ENCODE results near the gene SLC25A6.
"Not testable (repeated sequence)": the region's sequence is repeated elsewhere in the genome, so short reads cannot be mapped to it uniquely, and the experiment has no call there.

SLC25A6 gene

DNA sequence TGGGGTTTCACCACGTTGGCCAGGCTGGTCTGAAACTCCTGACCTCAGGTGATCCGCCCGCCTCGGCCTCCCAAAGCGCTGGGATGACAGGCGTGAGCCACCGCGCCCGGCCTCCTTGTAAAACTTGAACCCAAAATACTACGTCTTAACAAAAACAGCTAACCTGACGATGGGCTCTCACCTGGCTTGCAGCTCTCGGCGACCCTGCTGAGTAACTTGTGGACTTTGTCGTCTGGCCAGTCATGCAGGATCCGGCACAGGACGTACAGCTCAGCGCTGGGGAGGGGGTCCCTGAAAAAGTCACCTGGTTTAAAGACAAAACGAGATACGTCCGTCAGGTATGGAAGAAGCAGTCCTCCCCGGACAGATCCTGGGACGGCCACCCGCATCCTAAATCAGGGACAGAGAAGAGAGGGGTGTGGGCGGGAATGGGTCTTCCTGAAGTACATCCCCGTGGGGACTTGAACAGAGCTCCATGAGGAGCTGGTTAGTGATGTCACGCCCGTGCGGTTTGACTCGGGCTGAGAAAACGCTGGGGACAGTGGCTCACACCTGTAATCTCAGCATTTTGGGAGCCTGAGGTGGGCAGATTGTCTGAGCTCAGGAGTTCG lies 20.7 kb upstream of the SLC25A6 start:
- DNase-seq = no peak

- no peak for DNase-seq
Observed at GRCh38 chrX:1411326-1411725, 19.4 kb upstream of the SLC25A6 start.

DNA sequence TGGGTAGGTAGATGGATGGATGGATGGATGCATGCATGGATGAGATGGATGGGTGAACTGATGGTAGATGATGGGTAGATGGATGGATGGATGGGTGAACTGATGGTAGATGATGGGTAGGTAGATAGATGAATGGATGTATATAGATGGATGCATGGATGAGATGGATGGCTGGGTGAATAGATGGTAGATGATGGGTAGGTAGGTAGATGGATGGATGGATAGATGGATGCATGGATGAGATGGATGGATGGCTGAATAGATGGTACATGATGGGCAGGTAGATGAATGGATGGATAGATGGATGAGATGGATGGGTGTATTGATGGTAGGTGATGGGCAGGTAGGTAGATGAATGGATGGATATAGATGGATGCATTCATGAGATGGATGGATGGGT lies 15.1 kb upstream of the SLC25A6 start:
- no peak for DNase-seq

DNA sequence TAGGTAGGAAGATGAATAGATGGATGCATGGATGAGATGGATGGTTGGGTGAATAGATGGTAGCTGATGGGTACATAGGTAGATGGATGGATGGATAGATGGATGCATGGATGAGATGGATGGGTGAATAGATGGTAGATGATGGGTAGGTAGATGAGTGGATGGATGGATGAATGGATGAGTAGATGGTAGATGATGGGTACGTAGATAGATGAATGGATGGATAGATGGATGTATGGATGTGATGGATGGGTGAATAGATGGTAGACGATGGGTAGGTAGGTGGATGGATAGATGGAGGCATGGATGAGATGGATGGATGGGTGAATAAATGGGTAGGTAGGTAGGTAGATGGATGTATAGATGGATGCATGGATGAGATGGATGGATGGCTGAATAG lies 13.9 kb upstream of the SLC25A6 start:
- DNase-seq = not testable (repeated sequence)

- DNase-seq = not testable (repeated sequence)
Observed at GRCh38 chrX:1403867-1404266, 12.0 kb upstream of the SLC25A6 start.

DNA sequence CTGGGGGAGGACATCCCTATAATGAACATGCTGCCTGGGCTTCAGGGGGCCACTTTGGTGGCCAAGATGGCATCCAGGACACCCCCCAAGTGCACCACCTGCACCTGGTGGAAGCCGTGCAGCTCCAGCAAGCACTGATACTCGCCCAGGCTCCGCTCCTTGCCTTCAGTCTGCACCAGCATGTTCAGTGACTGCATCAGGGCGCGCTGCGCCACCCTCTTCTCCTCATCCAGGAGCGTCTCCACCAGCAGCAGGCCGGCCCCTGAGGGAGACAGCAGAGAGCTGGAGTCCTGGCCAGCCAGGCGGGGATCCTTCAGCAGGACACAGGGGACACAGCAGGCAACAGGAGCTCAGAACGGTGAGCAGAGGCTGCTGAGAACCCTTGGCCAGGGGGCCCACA lies 11.3 kb upstream of the SLC25A6 start:
- DNase-seq = no peak

DNA sequence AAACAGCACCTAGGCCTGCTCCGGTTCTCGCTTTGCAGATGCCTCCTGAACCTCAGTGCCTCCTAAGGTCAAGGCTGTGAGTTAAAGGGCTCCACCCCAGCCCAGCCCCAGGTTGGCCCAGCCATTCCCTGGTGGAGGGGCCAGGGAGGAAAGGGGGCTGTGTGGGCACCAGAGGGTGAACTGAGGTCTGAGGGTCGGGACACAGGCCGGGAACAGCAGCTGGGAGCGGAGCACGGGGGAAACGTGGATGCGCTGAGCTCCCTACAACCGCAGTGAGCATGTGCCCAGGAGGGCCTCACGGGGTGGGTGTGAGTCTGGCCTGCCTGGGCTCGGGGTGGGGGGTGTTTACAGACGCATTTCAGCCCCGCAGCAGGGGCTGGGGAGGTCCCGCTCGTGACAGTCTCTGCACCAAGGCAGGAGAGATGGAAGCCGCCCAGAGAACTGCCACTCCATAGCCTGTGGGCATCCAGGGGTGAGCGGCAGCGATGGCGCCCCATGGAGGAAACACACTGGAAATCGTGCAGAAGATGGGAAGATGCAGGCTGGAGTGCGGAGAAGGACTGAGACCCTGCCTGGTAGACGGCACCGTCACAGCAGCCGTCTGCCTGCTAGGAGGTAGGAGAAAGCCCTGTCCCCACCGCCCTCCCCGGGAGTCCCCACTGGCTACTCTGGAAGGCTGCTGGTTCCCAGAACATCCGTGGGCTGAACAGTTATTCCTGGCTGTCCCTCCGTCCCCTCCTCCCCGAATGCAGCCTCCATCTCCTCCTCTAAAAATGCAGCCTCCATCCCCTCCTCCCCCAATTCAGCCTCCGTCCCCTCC lies 9.9 kb upstream of the SLC25A6 start:
- no peak for DNase-seq

- DNase-seq = peak; percentile 52
Observed at GRCh38 chrX:1400742-1401471, 9.0 kb upstream of the SLC25A6 start.

DNA sequence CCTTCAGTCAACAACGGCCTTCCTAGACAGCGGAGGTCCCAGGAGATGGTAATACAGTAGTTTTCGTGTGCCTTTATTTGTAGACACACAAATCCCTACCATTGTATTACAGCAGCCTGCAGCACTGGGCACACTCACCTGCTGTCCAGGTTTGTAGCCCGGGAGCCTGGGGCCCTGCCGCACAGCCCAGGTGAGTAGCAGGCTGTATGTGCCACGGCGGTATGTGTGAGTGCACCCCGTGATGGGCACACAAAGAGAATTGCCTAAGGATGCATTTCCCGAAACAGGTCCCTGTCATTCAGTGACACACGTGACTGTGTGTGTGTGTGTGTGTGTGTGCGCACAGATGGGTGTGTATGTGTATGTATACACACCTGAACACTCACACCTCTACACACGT lies 8.1 kb upstream of the SLC25A6 start:
- DNase-seq = no peak

DNA sequence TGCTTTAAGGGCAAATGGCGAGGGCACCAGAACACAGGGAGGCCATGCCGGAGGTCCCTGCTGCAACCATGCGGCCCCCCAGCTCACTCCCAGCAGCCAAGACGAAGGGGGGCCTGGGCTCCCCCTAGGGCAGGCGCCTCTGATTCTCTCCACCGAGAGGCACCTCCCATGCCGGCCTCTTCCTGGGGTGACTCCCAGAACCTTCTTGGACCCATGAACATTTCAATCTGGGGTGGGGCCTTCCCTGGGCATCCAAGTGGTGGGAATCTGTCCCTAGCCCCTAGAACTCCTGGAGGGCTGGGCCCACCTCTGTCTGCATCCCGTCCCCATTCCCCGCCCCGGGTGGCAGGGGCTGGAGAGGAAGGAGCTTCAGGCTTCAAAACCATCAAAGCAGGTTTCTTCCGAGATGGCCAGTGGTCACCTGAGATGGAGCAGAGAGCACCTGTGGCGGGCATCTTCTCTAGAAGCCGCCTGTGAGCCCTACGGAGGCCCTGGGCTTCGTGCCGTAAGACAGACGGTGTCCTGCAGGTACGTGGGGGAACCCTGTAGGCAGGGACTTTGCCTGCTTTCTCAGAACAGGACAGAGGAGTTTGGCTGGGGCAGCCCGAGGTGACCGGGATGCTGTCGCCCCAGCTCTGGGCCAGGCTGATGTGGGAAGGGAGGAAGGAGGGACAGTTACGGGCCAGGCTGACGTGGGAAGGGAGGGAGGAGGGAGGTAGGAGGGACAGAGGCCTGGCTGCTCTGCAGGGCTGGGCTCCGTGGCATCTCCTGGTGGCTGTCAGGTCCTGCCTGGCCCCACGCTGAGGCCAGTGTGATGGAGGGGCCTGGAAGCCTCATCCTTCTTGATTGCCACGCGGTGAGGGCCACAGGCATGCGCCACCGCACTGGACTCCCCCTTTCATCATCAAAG lies 6.8 kb upstream of the SLC25A6 start:
- no peak for DNase-seq

GRCh38 chrX:1397441-1398270 lies 5.7 kb upstream of the SLC25A6 start:
- no peak for DNase-seq

DNA sequence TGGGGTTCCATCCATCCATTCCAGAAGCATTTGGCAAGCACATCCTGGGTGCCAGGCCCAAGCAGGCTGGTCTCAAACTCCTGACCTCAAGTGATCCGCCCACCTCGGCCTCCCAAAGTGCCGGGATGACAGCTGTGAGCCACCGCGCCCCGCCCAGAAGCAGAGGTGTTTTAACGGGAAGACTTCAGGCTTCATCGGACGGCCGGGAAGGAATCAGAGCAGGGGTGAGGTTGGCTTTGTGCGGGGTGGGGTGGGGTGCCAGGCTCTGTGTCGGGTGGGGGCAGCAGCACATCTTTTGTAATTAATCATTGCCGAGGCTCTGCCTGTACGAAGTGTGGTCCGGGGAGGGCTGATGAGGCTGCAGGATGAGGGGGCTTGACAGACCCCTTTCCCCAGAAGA lies 5.1 kb upstream of the SLC25A6 start:
- DNase-seq = no peak

GRCh38 chrX:1395646-1396216 lies 3.8 kb upstream of the SLC25A6 start:
- DNase-seq = no peak

- DNase-seq = no peak
Observed at GRCh38 chrX:1394731-1395501, 3.0 kb upstream of the SLC25A6 start.

GRCh38 chrX:1393871-1394615 lies 2.1 kb upstream of the SLC25A6 start:
- DNase-seq = no peak

GRCh38 chrX:1392376-1393068 lies 609 bp upstream of the SLC25A6 start:
- peak; percentile 79 for DNase-seq

- DNase-seq = peak; percentile 93
Observed at GRCh38 chrX:1391370-1391706, 575 bp downstream of the SLC25A6 start.

DNA sequence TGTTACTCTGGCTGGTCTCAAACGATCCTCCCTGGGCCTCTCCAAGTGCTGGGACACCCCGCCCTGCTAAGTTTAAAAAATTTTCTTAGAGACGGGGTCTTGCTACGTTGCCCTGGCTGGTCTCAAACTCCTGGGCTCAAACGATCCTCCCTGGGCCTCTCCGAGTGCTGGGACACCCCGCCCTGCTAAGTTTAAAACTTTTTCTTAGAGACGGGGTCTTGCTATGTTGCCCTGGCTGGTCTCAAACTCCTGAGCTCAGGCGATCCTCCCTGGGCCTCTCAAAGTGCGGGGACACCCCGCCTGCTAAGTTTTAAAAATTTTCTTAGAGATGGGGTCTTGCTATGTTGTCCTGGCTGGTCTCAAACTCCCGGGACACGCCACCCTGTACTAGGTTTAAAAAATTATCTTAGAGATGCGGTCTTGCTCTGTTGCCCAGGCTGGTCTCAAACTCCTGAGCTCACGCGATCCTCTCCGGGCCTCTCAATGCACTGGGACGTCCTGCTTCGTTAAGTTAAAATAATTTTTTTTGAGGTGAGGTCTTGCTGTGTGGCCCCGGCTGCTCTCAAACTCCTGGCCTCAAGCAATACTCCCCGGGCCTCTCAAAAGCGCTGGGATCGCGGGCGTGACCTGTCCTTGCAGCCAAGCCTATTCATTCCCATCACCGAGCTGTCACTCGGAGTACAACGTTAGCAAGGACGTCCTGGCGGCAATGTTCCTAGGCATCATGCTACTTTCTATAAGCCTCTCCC lies 1.1 kb downstream of the SLC25A6 start:
- DNase-seq = no peak

- no peak for DNase-seq
Observed at GRCh38 chrX:1389993-1390285, 2.0 kb downstream of the SLC25A6 start.
